DND-41 (cell line): Measurements from ENCODE around the gene RNF213.

Source experiments
- EZH2 ChIP-seq: IDR thresholded peaks from 3 replicates; pipeline ENCODE4 v1.6.1; 2012; ENCODE audit warnings: borderline replicate concordance, low read depth, mild to moderate bottlenecking, moderate library complexity, low read length, inconsistent platforms; ENCODE audit not compliant: severe bottlenecking
- TF ChIP-seq, protein P1 (sequence below): IDR thresholded peaks from 2 replicates; pipeline ENCODE4 v1.5.1; 2012; ENCODE audit warnings: borderline replicate concordance, low read length, moderate library complexity, mild to moderate bottlenecking; ENCODE audit not compliant: poor library complexity, severe bottlenecking; ENCODE audit errors: extremely low read depth

DNA sequence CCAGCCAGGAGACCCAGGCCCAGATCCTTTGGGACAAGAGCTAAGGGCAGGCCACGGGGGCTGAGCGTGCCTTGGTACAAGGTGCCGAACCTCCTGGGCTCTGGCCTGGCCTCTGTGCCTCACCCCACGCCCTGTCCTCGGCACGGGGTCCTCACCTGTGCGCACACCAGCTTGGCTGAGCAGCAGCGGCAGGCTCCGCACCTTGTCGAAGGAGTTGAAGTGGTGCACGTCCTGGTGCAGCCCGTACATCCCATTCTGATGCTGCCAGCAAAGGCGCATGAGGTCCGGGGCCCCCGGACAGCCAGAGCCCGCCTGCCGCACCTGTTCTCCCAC, 45.8 kb upstream of the RNF213 start:
- TF ChIP-seq EZH2 = no peak
- TF ChIP-seq, protein P1, sequence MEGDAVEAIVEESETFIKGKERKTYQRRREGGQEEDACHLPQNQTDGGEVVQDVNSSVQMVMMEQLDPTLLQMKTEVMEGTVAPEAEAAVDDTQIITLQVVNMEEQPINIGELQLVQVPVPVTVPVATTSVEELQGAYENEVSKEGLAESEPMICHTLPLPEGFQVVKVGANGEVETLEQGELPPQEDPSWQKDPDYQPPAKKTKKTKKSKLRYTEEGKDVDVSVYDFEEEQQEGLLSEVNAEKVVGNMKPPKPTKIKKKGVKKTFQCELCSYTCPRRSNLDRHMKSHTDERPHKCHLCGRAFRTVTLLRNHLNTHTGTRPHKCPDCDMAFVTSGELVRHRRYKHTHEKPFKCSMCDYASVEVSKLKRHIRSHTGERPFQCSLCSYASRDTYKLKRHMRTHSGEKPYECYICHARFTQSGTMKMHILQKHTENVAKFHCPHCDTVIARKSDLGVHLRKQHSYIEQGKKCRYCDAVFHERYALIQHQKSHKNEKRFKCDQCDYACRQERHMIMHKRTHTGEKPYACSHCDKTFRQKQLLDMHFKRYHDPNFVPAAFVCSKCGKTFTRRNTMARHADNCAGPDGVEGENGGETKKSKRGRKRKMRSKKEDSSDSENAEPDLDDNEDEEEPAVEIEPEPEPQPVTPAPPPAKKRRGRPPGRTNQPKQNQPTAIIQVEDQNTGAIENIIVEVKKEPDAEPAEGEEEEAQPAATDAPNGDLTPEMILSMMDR = no peak
